Measurements from ENCODE around the gene PPM1H.
"Not testable (repeated sequence)": the region's sequence is repeated elsewhere in the genome, so short reads cannot be mapped to it uniquely, and the experiment has no call there.

The PPM1H gene

DNA sequence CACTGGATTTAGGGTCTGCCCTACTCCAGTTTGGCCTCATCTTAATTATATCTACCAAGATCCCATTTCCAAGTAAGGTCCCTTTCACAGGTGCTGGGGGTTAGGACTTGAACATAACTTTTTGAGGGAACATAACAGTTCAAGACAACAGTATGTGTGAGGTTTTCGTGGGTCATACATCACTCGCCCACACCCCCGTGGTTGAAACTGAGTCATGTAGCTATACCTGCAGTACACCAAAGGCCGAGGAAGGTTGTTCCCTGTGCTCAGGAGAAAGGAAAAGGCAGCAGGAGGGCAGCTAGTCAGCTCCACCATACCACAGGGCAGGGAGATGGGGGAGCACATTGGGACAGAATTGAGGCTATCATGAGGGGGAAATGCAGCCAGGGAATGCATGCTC, 167.0 kb downstream of the PPM1H start:
- no peaks in the 10 kb centered on the region for H3K4me1 Mint-ChIP-seq
- no peak overlapping the region for H3K4me3 Mint-ChIP-seq
- H3K27me3 Mint-ChIP-seq = no peaks in the 10 kb centered on the region
- no peak for DNase-seq
- H3K9me3 Mint-ChIP-seq = no peaks in the 10 kb centered on the region
- no peak overlapping the region for H3K27ac Mint-ChIP-seq
- ATAC-seq (replicated peaks) = no peak
- no peaks in the 10 kb centered on the region for H3K36me3 Mint-ChIP-seq

DNA sequence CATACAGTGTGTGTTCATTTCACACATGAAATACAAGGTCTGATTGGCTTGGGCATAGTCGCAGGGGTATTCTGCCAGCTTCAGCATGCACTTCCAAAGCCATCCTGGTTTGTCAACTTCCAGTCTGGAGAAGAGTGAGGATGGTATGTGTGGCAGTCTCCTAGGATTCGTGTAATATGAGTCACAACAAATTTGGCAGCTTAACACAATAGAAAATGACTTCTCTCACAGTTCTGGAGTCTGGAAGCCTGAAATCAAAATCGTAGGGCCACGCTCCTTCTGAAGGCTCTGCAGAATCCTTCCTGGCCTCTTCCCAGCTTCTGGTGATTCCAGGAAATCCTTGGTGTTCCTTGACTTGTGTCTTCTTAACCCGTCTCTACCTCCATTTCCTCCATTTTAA, 167.5 kb downstream of the PPM1H start:
- Mint-ChIP-seq H3K9me3 (no peaks in the 10 kb centered on the region), H3K4me1 (no peaks in the 10 kb centered on the region)

GRCh38 chr12:62766496-62766895, 168.5 kb downstream of the PPM1H start:
- ATAC-seq (replicated peaks) (no peak), DNase-seq (no peak)
- no peaks in the 10 kb centered on the region for H3K27me3 Mint-ChIP-seq
- H3K27ac Mint-ChIP-seq = no peak overlapping the region
- no peak overlapping the region for H3K4me3 Mint-ChIP-seq
- no peaks in the 10 kb centered on the region for H3K36me3 Mint-ChIP-seq
- H3K9me3 Mint-ChIP-seq = no peaks in the 10 kb centered on the region
- H3K4me1 Mint-ChIP-seq = no peaks in the 10 kb centered on the region

More for the DNA sequence above, 167.5 kb downstream of the PPM1H start:
- Mint-ChIP-seq H3K36me3 (no peaks in the 10 kb centered on the region), H3K27ac (no peak overlapping the region), H3K27me3 (no peaks in the 10 kb centered on the region), H3K4me3 (no peak overlapping the region)
- DNase-seq = no peak
- no peak for ATAC-seq (replicated peaks)

GRCh38 chr12:62763861-62764645, 170.9 kb downstream of the PPM1H start:
- DNase-seq (no peak), ATAC-seq (replicated peaks) (no peak)
- H3K27me3 Mint-ChIP-seq = peaks cover 10 to 12% of the 10 kb centered on the region in 2 donors
- no peak overlapping the region for H3K27ac Mint-ChIP-seq
- H3K36me3 Mint-ChIP-seq = no peaks in the 10 kb centered on the region
- H3K4me3 Mint-ChIP-seq = no peak overlapping the region
- no peaks in the 10 kb centered on the region for H3K9me3 Mint-ChIP-seq
- peaks cover 0 to 8% of the 10 kb centered on the region in 2 donors for H3K4me1 Mint-ChIP-seq

DNA sequence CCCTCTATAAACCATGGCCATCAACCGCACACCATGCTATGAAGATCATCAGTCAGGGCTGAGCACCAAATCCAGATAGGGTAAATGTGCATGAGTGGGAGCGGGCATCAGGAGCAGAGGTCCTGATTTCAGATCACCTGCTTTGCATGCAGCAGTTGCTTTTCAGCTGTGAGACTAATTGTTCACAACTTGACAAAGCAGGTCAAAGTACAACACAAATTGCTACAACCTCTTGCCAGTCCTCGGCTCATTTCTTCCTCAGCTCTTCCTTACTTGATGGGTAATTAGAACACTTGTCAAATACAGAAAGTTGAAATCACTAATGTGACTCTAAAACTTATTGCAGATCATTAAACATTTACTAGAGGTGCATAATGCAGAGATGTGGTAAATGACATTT, 171.6 kb downstream of the PPM1H start:
- peaks cover 10 to 12% of the 10 kb centered on the region in 2 donors for H3K27me3 Mint-ChIP-seq
- no peak for DNase-seq
- ATAC-seq (replicated peaks) = no peak
- H3K4me3 Mint-ChIP-seq = no peak overlapping the region
- H3K4me1 Mint-ChIP-seq = peaks cover 0 to 8% of the 10 kb centered on the region in 2 donors
- no peak overlapping the region for H3K27ac Mint-ChIP-seq
- no peaks in the 10 kb centered on the region for H3K9me3 Mint-ChIP-seq
- no peaks in the 10 kb centered on the region for H3K36me3 Mint-ChIP-seq

DNA sequence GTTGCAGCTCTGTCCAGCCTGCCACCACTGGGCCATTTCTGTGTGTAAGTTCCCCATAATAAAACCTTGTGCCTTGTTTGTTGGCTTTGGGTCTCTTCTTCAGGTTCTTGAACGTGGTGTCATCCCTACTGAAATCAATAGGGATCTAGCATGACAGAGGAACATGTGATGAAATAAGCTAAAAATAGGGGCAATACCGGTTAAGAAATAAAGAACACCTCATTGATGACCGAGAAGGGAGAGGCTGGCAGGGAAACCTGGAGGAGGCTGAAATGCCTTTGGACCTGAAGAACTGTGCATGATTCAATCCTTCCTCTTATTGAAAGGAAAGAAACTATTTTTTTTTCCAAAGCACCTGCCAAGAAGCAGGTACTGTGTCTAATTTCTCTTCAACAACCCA, 172.3 kb downstream of the PPM1H start:
- no peak overlapping the region for H3K4me3 Mint-ChIP-seq
- no peak for ATAC-seq (replicated peaks)
- no peaks in the 10 kb centered on the region for H3K9me3 Mint-ChIP-seq

DNA sequence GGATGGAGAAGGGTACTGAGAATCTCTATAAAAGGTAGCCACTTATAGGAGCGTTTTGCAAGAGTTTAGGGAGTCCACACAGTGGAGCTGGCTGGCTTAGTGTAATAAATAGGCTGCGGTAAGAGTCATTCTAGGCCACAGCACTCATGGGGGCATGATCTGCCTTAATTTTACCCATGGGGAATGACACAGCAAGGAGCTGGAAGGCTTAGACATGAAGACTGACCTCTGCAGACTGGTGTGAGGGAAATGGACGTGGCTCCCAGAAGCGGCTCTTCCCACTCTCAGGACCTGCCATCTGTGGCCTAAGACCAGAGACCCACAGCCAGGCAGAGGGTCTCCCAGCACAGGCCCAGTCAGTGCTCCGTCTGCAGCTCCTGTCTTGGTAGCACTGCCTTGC, 173.3 kb downstream of the PPM1H start:
- Mint-ChIP-seq H3K36me3 (no peaks in the 10 kb centered on the region), H3K27me3 (peaks cover 10 to 12% of the 10 kb centered on the region in 2 donors), H3K4me3 (no peak overlapping the region), H3K4me1 (peaks cover 0 to 8% of the 10 kb centered on the region in 2 donors), H3K9me3 (no peaks in the 10 kb centered on the region), H3K27ac (no peak overlapping the region)
- no peak for ATAC-seq (replicated peaks)
- DNase-seq = no peak

More for the DNA sequence above, 172.3 kb downstream of the PPM1H start:
- H3K4me1 Mint-ChIP-seq = peaks cover 0 to 8% of the 10 kb centered on the region in 2 donors
- no peaks in the 10 kb centered on the region for H3K36me3 Mint-ChIP-seq
- H3K27ac Mint-ChIP-seq = no peak overlapping the region
- DNase-seq = no peak
- H3K27me3 Mint-ChIP-seq = peaks cover 10 to 12% of the 10 kb centered on the region in 2 donors

- peaks cover 0 to 8% of the 10 kb centered on the region in 2 donors for H3K4me1 Mint-ChIP-seq
- no peaks in the 10 kb centered on the region for H3K9me3 Mint-ChIP-seq
- ATAC-seq (replicated peaks) (peak; percentile 68 to 90), DNase-seq (no peak)
- H3K4me3 Mint-ChIP-seq = no peak overlapping the region
- H3K27me3 Mint-ChIP-seq = peaks cover 10 to 12% of the 10 kb centered on the region in 2 donors
- H3K36me3 Mint-ChIP-seq = no peaks in the 10 kb centered on the region
- no peak overlapping the region for H3K27ac Mint-ChIP-seq
These were observed 174.2 kb downstream of the PPM1H start for GRCh38 chr12:62760779-62761178.

DNA sequence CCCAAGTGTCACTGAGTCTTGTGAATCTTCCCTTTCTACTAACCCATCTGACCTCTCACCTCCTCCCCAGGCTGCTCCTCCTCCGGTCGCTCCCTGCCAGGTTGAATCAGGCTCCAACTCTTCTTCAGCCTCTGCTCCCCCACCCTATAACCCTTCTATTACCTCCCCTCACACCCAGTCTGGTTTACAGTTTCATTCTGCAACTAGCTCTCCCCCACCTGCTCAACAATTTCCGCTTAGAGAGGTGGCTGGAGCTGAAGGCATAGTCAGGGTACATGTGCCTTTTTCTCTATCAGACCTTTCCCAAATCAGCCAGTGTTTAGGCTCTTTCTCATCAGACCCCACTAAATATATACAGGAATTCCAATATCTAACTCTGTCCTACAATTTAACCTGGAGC, 174.6 kb downstream of the PPM1H start:
- not testable (repeated sequence) for H3K27ac Mint-ChIP-seq, H3K4me3 Mint-ChIP-seq, H3K4me1 Mint-ChIP-seq, H3K9me3 Mint-ChIP-seq, H3K36me3 Mint-ChIP-seq, DNase-seq
- ATAC-seq (replicated peaks) = peak in 1 of 2 donors; percentile 8
- H3K27me3 Mint-ChIP-seq = peaks cover 10 to 12% of the 10 kb centered on the region in 2 donors

GRCh38 chr12:62758216-62758615, 176.7 kb downstream of the PPM1H start:
- Mint-ChIP-seq H3K27me3 (peaks cover 10 to 12% of the 10 kb centered on the region in 2 donors), H3K27ac (no peak overlapping the region), H3K36me3 (no peaks in the 10 kb centered on the region), H3K4me3 (no peak overlapping the region), H3K9me3 (no peaks in the 10 kb centered on the region), H3K4me1 (peaks cover 0 to 8% of the 10 kb centered on the region in 2 donors)
- no peak for ATAC-seq (replicated peaks)
- no peak for DNase-seq

DNA sequence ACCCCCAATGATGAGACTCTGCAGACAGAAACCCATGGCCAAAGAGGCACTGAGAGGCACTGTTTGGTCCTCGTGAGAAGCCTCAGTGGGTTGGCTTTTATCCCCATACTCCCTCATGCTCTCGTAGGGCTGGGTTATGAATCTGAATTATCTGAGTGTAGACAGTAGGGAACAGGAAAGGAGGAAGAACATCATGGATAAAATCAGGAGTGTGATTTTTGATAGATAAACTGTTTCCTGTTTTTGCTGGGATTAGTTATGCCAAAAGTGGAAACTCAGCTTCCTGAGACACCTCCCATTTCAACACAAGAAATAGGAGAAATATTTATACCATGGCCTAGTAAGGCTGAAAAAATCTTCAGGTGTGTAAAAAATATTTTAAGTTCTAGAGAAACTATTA, 177.9 kb downstream of the PPM1H start:
- Mint-ChIP-seq H3K27ac (no peak overlapping the region), H3K4me1 (peaks cover 0 to 8% of the 10 kb centered on the region in 2 donors), H3K4me3 (no peak overlapping the region), H3K36me3 (no peaks in the 10 kb centered on the region), H3K9me3 (no peaks in the 10 kb centered on the region), H3K27me3 (peaks cover 10 to 12% of the 10 kb centered on the region in 2 donors)
- ATAC-seq (replicated peaks) (no peak), DNase-seq (no peak)

- Mint-ChIP-seq H3K4me1 (no peaks in the 10 kb centered on the region), H3K27ac (no peak overlapping the region), H3K4me3 (no peak overlapping the region), H3K27me3 (peaks cover 3 to 6% of the 10 kb centered on the region in 2 donors), H3K36me3 (no peaks in the 10 kb centered on the region), H3K9me3 (no peaks in the 10 kb centered on the region)
- DNase-seq = no peak
- no peak for ATAC-seq (replicated peaks)
These were observed 180.2 kb downstream of the PPM1H start for GRCh38 chr12:62754706-62755105.

DNA sequence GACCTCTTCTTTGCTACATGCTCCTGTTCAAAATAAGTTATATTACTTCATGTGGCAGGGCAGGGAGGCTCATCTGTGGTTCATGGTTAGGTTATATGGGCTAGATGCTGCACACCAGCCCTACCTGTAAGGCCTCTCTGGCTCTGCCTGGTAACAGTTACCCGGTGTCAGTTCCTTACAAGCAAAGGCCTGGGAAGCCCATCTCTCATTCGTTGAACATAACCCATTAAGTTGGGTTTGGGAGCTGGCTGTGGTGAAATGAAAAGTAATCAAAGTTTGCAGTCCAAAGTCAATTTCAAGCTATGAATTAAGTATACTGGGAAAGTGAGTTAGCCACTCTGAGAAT, 183.2 kb downstream of the PPM1H start:
- no peaks in the 10 kb centered on the region for H3K36me3 Mint-ChIP-seq
- H3K27ac Mint-ChIP-seq = no peak overlapping the region
- peaks cover 0 to 4% of the 10 kb centered on the region in 2 donors for H3K27me3 Mint-ChIP-seq
- no peak overlapping the region for H3K4me3 Mint-ChIP-seq
- no peaks in the 10 kb centered on the region for H3K9me3 Mint-ChIP-seq
- no peaks in the 10 kb centered on the region for H3K4me1 Mint-ChIP-seq
- ATAC-seq (replicated peaks) (no peak), DNase-seq (no peak)

- H3K9me3 Mint-ChIP-seq = no peaks in the 10 kb centered on the region
- no peak for DNase-seq
- H3K27ac Mint-ChIP-seq = no peak overlapping the region
- no peak overlapping the region for H3K4me3 Mint-ChIP-seq
- no peaks in the 10 kb centered on the region for H3K4me1 Mint-ChIP-seq
- H3K36me3 Mint-ChIP-seq = no peaks in the 10 kb centered on the region
- no peak for ATAC-seq (replicated peaks)
- H3K27me3 Mint-ChIP-seq = peaks cover 0 to 4% of the 10 kb centered on the region in 2 donors
These were observed 183.8 kb downstream of the PPM1H start for GRCh38 chr12:62750941-62751809.

DNA sequence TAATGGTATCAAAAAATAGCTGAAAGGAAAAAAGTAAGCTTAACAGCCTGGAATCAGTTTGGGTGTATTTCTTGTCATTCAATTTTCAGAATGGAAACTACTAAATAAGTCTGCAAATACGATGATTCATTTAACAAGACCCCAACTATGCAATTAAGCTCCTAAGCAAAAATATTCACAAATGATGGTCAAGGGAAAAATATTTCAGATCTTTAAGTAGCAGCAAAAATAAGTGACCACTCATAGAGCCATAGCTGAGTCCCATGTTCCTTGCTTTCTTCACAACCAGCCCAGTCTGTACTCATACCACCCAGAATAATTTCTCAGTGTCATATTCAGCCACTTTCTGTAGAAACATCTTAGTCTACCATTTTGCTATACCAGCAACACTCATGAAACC, 185.4 kb downstream of the PPM1H start:
- no peak for DNase-seq
- H3K4me3 Mint-ChIP-seq = no peak overlapping the region
- peaks cover 0 to 4% of the 10 kb centered on the region in 2 donors for H3K27me3 Mint-ChIP-seq

More for the DNA sequence above, 185.4 kb downstream of the PPM1H start:
- Mint-ChIP-seq H3K36me3 (no peaks in the 10 kb centered on the region), H3K4me1 (peaks cover 2 to 4% of the 10 kb centered on the region in 2 donors), H3K27ac (no peak overlapping the region), H3K9me3 (no peaks in the 10 kb centered on the region)
- ATAC-seq (replicated peaks) = no peak
